Tibial nerve (tissue), 4 donors: ENCODE results near the gene BAIAP2L2.

Experiments used
- CTCF ChIP-seq, 5 experiments: fragments of 200-600 bp in 3 of 5; fragments of 450-650 bp in 2 of 5; sonication (generic) in 3 of 5; IDR thresholded peaks; one replicate each; pipeline ENCODE4 v1.5.1; 2016 to 2019; ENCODE audit warnings: antibody characterized with exemption in 5 of 5, mild to moderate bottlenecking in 3 of 5, moderate library complexity in 2 of 5
- EP300 ChIP-seq, 2 donors: sonication (generic); formaldehyde crosslinking; IDR thresholded peaks; one replicate each; pipeline ENCODE4 v1.6.1; 2017; ENCODE audit warnings: antibody characterized with exemption in 2 of 2, mild to moderate bottlenecking in 1 of 2
- POLR2A ChIP-seq, 2 donors: fragments of 450-650 bp; IDR thresholded peaks; one replicate each; pipeline ENCODE4 v1.6.1; 2017; ENCODE audit warnings: antibody characterized with exemption in 2 of 2, mild to moderate bottlenecking in 2 of 2, moderate library complexity in 2 of 2

- TF ChIP-seq CTCF (IDR thresholded peaks at IDR 0.05) (no peak), EP300 (IDR thresholded peaks at IDR 0.05) (peak in 1 of 2 donors; percentile 51), POLR2A (IDR thresholded peaks at IDR 0.05) (no peak)
Observed at GRCh38 chr22:38036392-38037062, 74.0 kb downstream of the BAIAP2L2 start.
